Renal pelvis (tissue), 4 donors: ENCODE measurements around the gene SORCS2. TPM values are rescaled to one million over a fixed set of nuclear protein-coding genes. Genes with fewer than 3 reads are reported as not detected.

Experiments used
- DNase-seq: peaks from one replicate; pipeline ENCODE4 v3.0.0-alpha.2; 2013
- polyA plus RNA-seq, 3 donors: library from polyadenylated mRNA; unstranded; fragments of 120-200 nt; gene quantifications; one replicate each; pipeline ENCODE4 v1.2.1, GENCODE V29; 2013; ENCODE audit not compliant: insufficient read length in 3 of 3

The SORCS2 gene
- polyA plus RNA-seq, 3 donors = 5.2 to 11.7 (median 11.1) TPM

- no peak for DNase-seq
Observed at GRCh38 chr4:7684294-7684693, 492.0 kb downstream of the SORCS2 start.

DNA sequence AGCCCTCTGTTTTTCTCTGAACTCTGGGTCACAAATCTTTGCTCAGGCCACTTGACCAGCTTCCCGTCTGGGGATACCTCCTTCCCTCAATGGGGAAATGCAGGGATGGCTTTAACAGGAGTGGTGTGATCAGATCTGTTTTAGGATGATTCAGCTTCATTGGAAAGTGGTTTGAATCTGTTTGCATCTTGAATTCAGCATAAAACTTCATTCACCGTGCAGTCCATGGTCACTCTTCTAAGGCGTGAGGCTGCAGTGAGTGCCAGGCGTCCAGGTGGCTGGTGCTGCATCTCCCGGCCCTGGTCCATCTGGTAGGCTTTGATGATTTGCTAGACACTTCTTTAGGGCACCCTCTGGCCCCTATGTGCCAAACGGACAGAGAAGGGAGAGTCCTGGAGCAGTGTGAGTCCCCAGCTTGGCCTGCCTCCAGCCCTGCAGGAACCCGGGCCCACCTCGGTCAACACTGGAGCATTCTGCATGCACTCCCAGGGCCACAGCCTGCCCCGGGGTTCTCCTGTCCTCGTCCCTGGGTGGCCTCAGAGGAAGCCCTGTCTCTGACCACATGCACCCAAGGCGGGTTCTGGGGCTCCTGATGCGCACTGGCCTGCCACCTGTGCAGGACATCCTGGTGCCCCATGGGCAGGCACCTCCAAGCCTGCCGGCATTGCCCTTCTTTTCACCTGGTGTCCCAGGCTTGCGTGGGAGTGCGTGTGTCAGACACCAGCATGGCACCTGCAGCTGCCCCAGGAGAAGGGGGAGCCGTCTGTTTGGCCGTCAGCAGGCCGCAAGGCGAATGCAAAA is 493.9 kb downstream of the SORCS2 start:
- DNase-seq = no peak

GRCh38 chr4:7687006-7687405 is 494.7 kb downstream of the SORCS2 start:
- DNase-seq = no peak

GRCh38 chr4:7687796-7688195 is 495.5 kb downstream of the SORCS2 start:
- DNase-seq = no peak

DNA sequence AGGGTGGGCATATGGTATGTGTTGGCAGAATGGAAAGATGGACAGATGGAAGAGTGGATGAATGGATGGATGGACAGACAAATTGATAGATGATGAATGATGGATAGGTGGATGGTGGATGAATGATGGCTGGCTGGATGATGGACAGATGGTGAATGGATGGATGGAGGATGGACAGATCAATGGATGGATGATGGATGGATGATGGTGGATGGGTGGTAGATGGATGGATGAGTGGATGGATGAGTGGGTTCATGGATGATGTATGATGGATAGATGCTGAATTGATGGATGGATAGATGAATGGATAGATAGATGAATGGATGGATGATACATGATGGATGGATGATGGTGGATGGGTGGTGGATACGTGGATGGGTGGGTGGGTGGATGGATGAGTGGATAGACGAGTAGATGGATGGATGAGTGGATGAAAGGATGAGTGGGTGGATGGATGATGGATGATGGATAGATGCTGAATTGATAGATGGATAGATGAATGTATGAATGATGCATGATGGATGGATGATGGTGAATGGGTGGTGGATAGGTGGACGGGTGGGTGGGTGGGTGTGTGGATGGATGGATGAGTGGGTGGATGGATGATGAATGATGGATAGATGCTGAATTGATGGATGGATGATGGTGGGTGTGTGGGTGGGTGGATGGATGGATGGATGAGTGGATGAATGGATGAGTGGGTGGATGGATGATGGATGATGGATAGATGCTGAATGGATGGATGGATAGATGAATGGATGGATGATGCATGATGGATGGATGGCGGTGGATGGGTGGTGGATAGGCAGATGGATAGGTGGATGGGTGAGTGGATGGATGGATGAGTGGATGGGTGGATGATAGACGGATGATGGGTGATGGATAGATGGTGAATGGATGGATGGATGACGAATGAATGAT is 497.7 kb downstream of the SORCS2 start:
- DNase-seq = no peak

DNA sequence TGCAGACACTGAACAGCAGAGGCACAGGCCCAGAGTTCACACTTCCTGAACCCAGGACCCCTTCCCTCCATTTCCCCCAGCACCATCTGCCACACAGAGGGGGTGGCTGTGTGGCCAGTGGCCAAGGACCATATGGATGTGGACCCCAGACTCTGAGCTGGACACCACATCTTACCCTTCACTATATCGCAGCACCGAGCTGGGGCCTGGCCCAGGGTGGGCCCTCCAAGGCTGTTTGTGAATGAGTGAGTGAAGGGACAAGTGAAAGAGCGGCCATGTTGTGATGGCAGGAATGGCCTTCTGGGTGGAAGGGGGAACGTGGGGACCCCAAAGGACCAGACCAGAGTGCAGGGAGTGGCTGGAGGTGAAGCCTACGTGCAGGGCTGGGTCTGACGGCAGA is 498.7 kb downstream of the SORCS2 start:
- DNase-seq = no peak

- no peak for DNase-seq
Observed at GRCh38 chr4:7691982-7692381, 499.6 kb downstream of the SORCS2 start.

DNA sequence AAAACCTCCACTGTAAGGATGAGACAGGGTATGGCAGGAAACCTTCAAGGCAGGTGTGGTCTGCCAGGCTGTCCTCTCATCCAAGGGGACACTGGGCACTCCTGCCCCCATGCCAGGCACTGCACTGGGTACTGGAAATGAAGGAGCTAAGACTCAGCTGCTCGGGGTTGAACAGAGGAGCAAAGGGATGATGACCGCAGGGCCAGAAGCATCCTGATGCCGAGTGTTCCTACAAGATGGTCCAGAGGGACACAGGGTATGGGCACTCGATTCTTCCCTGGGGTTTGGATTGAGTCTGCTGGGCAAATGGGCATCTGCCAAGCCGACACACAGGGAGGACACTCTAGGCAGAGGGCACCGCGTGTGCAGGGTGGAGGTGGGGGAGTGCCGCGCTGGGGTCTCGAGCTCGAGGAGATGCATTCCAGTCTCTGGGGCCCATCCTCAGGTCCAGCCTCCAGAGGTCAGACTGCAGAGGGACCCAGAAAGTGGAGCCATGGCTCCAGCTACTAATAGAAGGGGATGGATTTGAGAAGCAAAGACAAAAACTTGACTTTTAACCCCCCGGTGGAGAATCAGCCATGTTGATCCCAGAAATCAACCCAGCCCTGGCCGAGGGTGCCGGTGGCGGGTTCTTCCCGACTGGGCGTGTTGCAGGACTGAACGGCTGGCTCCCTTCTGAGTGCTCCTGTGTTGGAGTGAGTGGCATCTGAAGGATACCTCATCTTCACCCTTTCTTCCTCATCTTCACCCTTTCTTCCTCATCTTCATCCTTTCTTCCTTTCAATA is 500.3 kb downstream of the SORCS2 start:
- DNase-seq = no peak

DNA sequence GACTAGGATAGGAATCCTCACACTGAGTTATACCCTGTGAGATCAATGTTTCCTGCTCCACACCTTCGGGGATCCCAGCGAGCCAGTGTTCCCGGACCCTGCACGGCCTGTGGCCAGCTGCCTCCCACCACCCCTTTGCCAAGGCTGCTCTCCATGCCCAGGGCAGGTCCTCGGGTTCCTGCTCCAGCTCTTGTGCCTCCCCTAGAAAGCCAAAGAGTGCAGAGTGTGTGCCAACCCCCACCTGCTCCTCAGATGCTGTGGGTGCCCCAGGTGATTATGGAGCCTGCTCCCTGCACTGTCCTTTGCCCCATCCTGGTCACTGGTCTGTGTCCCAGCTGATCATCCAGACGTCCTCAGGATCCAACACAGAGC is 500.9 kb downstream of the SORCS2 start:
- no peak for DNase-seq

GRCh38 chr4:7693711-7694110 is 501.4 kb downstream of the SORCS2 start:
- DNase-seq = no peak

GRCh38 chr4:7694324-7694723 is 502.0 kb downstream of the SORCS2 start:
- DNase-seq = no peak

DNA sequence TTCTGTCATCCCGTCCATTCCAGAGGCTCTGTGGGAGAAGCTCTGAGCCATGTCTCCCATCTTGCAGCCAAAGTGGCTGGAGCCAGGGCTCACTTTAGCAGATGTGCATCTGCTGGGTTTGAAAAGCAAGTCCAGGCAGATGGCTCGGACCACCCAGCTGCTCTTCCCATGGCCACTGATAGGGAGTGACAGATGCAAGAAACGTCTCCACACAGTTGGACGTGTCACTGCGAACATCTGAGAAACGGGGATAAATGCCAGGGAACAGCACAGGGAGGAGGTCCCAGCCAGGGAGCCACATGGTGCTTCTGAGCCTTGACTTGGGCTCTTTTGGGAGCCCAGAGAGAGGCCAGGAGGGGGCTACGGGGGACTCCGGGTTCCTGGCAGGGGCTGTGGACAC is 505.0 kb downstream of the SORCS2 start:
- DNase-seq = no peak

DNA sequence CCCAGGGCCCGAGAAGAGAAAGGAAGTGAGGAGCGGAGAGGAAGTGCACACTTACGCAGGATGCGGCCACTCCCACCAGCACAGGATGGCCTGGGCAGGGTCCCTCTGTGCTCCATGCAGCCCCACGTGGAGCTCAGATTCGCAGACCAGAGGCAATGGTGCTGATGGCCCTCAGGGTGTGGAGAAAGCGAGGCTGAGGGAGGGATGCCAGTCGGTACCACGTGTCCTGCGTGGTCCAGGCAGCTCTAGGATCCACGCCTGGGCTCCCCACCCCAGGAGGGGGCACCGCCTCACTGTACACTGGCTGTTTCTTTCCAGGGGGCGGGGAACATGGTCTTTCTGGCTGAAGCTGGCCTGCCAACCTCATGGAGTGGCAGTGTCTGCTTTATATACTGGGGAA is 505.5 kb downstream of the SORCS2 start:
- no peak for DNase-seq

- no peak for DNase-seq
Observed at GRCh38 chr4:7698584-7698983, 506.2 kb downstream of the SORCS2 start.

DNA sequence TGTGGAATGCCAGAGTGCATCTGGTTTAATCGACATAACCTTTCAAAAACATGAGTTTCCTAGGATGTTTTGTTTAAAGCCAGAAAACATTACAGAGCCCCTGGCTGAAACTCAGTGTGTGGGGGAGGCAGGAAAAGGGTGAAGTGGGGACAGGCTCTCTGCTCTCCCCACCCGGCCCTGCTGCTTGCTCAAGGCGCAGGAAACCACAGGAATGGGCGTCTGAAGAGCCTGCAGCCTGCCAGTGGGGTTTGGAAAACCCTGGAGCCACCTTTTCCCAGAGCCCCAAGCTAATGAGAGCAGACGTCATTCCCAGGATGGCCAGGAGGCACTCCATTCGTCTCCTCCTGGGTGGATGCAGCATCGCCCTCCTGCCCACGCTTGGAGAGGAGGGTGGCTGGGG is 506.7 kb downstream of the SORCS2 start:
- no peak for DNase-seq

DNA sequence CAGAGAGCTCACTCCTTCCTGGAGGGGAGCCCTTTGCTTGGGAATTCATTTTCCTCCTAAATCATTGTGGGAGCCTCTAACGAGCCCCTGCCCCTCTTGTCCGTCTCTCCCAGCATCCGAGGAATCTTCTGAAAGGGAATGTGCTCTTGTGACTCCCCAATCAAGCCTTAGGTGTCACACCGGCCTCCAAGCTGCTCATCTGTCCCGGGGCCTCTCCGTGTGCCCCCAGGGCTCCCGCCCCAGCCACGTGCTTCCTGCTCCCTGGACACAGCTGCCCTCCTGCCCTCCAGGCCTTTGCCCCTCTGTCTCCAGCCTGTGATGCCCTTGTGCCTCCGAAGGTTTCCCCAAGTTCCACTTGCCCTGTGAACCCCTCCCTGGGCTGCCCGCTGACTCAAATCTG is 507.5 kb downstream of the SORCS2 start:
- no peak for DNase-seq

- no peak for DNase-seq
Observed at GRCh38 chr4:7700665-7701064, 508.3 kb downstream of the SORCS2 start.

DNA sequence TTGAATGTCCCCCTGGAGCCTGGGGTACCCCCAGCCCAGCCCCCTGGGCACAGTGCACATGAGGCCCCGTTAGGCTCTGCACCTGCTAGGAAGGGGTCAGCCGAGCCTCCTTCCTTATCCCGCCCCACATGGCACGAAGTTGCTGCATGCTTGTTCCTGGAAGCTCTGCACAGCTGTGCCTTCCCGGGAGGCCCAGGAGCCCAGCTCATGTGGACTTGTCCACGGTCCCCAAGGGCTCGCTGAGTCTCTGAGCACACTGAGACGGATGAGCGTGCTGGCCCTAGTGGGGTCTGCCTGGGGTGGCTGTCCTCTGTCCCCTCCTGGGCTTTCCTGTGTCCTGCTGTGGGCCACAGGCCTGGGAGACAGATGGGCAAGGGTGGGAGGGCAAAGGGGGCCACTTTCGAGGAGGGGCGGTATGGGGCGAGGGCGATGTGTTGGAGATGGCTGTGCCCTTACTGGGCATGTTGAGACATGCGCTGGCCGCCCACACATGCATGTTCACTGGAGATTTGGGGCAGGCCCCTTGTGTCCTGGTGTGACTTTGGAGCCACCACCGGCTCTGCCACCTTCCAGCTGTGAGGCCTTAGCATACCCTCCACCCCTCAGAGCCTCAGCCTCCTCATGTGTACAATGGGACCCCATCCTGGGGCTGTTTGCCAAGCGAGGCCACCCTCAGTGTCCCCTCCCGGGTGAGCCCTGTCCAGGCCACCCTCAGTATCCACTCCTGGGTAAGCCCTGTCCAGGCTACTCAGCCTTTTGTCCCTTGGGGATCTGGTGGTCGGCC is 509.7 kb downstream of the SORCS2 start:
- no peak for DNase-seq

DNA sequence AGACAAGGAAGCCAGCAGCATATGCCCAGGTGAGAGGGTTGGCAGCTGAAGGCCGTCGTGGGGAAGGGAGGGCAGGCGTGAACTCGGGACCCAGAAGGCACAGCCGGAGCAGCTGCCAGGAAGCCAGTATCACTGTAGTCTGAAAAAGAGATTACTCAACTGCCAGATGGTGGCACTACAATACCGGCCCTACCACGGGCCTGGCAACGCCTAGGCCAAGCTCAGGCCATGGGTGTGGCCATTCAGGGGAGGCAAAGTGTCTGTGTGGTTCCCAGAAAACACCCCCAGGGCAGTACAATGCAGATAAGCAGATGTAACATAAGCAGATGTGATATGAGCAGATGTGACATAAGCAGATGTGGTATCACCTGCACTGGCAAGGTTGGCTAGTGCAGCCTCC is 511.4 kb downstream of the SORCS2 start:
- no peak for DNase-seq

GRCh38 chr4:7704091-7704490 is 511.8 kb downstream of the SORCS2 start:
- no peak for DNase-seq

- DNase-seq = no peak
Observed at GRCh38 chr4:7704625-7705024, 512.3 kb downstream of the SORCS2 start.

- DNase-seq = no peak
Observed at GRCh38 chr4:7705062-7705461, 512.7 kb downstream of the SORCS2 start.
